Left cardiac atrium (tissue), 4 donors: ENCODE data around the gene SLC4A7. TPM values are rescaled to one million over a fixed set of nuclear protein-coding genes. Genes with fewer than 3 reads are reported as not detected.
"Not testable (repeated sequence)": the region's sequence is repeated elsewhere in the genome, so short reads cannot be mapped to it uniquely, and the experiment has no call there.

Experiments
- ATAC-seq, 2 donors: fragments of 200-7000 bp; cut with Tn5 transposase; one replicate each; pipeline ENCODE4 v1.9.1; 2020; ENCODE audit warnings: mild to moderate bottlenecking in 2 of 2, moderate library complexity in 2 of 2
- DNase-seq: peaks from one replicate; pipeline ENCODE4 v3.0.0-alpha.2; 2020
- intact Hi-C, 2 donors: fragments of 100-400 bp; cut with DNase I; formaldehyde crosslinking; loops; one replicate each; pipeline versions ENCODE4 v1.14.1 to v1.15.1; 2022 to 2023
- total RNA-seq, 2 donors: library from RNA; stranded (reverse); fragmentation: NEBNext Ultra II Directional; extraction: Animal tissue kit (Norgen Biotek cat#: 25700); gene quantifications; one replicate each; pipeline ENCODE4 v1.2.1, GENCODE V29; 2021
- donor health status: DM: no; HTN: yes; CAD: no.
- donor health status: DM: no; HTN: yes; CAD: no; lungs with severe emphysema.
- donor health status: DM: yes; HTN: yes; CAD: no.
- donor health status: Dilated cardiomyopathy.

Gene SLC4A7
- total RNA-seq, 2 donors from 2014 or later = 17.1 to 23.7 TPM

- intact Hi-C loops = no loop called here
- no peak for ATAC-seq
Observed at GRCh38 chr3:27451842-27452241, 32.3 kb downstream of the SLC4A7 start.

GRCh38 chr3:27451251-27451650, 32.9 kb downstream of the SLC4A7 start:
- ATAC-seq = no peak
- no peak for DNase-seq
- intact Hi-C loops = no loop called here

More at GRCh38 chr3:27451842-27452241, 32.3 kb downstream of the SLC4A7 start:
- DNase-seq = no peak

GRCh38 chr3:27449530-27450150, 34.5 kb downstream of the SLC4A7 start:
- no peak for ATAC-seq
- DNase-seq = no peak
- intact Hi-C loops = no loop called here

- intact Hi-C loops, ATAC-seq, DNase-seq: not testable (repeated sequence)
Observed at GRCh38 chr3:27442995-27443394, 41.2 kb downstream of the SLC4A7 start.

DNA sequence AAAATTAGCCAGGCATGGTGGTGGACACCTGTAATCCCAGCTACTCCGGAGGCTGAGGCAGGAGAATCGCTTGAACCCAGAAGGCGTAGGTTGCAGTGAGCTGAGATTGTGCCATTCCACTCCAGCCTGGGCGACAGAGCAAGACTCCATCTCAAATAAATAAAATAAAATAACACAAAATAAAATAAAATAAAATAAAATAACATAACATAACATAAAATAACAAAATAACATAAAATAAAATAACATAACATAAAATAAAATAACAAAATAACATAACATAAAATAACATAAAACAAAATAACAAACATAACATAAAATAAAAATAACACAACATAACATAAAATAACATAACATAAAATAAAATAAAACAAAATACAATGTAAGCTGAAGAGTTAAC, 45.8 kb downstream of the SLC4A7 start:
- DNase-seq, intact Hi-C loops, ATAC-seq: not testable (repeated sequence)

DNA sequence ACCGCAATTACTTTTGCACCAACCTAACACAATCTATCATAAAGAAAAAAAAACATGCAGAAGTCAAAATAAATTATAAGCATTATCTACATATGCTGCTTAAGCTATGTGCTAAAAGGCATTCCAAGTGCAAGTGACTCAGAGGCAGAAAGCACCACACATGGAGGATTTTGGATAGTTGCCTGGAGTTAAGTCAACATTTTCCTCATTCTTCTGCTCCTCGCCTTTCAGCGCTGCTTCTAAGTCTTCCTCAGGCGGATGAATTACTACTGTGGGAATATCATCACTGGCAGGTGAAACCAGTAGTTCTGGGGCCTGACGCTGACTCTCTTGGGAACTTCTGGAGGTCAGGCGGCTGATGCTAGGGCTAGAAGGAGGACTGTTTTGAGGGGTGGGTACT, 53.1 kb downstream of the SLC4A7 start:
- ATAC-seq (peak; percentile 57 to 93), DNase-seq (no peak)
- intact Hi-C loops = no loop called here

- intact Hi-C loops = no loop called here
- DNase-seq (no peak), ATAC-seq (no peak)
Observed at GRCh38 chr3:27429909-27430308, 54.3 kb downstream of the SLC4A7 start.

- intact Hi-C loops = no loop called here
- ATAC-seq (no peak), DNase-seq (no peak)
Observed at GRCh38 chr3:27428446-27428845, 55.7 kb downstream of the SLC4A7 start.

GRCh38 chr3:27426926-27427325, 57.3 kb downstream of the SLC4A7 start:
- DNase-seq (no peak), ATAC-seq (no peak)
- intact Hi-C loops = no loop called here

DNA sequence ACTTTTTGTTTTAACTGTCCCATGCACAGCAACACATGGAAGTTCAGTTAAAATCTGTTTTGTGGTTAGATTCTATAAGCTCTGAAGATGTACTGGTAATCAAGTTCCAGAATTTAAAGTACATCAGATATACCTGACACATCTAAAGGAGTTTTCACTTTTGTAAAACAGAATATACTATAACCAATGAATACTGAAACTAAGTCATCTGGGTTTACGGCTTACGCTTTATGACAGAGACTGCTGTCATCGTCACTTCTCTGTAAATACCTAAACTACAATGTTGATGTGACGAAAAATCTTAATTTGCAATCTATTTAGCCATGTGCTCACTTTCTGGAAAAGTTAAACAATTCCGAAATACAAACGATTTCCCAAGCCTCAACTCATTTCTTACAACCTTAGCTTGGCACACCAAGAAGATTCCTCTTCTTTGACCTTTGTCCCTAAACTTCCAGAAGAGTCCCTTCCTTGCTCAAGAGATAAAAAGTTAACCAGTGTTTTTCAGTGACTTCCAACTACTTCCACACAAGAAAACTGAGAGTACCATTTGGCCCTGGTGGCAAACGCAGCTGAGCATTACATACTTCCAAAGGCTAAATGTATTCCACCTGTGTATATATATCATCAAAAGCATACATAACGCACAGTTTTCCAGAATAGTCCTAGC, 58.2 kb downstream of the SLC4A7 start:
- DNase-seq (no peak), ATAC-seq (no peak)
- intact Hi-C loops = no loop called here

DNA sequence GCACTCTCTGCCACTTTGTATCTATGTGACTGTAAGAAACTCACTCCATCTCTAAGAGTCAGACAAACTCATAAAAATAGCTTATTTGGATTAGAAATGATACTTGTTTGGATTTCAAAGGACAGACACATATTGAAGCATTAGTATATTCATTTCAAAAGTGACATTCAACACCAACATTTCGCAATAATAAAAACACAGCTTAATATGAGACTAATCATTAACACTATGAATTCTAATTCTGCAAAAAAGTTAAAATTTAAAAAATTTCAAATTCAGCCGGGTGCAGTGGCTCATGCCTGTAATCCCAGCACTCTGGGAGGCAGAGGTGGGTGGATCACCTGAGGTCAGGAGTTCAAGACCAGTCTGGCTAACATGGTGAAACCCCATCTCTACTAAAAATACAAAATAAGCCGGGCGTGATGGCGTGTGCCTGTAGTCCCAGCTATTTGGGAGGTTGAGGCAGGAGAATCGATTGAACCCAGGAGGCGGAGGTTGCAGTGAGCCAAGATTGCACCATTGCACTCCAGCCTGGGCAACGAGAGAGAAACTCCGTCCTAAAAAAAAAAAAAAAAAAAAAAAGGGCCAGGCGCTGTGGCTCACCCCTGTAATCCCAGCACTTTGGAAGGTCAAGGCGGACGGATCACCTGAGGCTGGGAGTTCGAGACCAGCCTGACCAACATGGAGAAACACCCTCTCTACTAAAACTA, 59.2 kb downstream of the SLC4A7 start:
- intact Hi-C loops, ATAC-seq, DNase-seq: not testable (repeated sequence)

DNA sequence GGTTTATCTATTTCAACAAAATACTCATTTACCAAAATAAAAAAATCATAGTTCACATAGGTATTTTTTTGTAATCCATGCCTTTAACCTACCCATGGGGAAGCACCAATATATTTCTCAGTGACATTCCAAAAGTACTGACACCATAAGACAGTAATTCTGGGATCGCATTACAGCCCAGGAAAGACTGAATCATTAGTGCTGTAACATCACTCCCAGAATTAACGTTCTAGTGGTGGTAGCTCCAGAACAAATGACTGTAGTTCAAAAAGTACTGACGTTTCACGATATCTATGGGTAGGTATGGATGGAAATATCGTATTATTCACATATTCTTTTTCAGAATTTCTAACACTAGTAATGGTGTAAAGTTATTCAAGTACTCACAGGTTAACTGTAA, 60.7 kb downstream of the SLC4A7 start:
- intact Hi-C loops = no loop called here
- DNase-seq (no peak), ATAC-seq (no peak)

DNA sequence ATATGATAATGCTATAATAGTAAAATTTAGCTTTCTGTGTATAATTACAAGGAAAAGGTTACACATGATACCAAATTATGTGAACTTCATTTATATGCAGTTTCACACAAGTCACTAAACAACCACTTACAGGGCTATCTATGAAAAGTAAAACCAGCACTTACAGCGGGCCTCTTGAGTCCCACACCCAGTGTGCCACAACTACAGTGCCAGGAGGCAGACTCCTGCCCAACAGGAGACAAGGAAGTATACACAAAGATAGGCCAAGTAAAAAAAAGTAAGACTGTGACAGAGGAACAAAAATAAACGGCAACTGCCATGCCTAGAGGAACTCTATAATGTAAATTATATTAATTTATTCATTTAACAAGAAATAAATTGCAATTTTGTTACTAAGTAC, 61.6 kb downstream of the SLC4A7 start:
- intact Hi-C loops = no loop called here
- DNase-seq (no peak), ATAC-seq (no peak)

DNA sequence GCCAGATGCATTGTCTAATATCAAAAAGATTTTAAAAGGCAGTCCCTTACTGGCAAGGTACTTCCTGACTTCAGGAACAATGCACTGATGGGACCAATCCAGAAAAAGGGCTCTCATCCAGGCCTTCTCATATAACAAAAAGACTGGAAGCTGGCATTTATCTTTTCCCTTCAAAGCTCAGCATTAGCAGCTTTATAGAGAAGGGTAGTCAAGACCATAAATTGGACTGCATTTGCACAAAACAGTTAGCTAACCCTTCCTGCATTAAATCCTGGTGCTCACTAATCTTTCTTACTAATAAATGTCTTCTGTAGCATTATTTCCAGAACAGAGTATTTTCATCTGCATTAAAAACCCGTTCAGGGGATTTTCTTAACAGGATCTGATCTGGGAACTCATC, 69.0 kb downstream of the SLC4A7 start:
- ATAC-seq = no peak
- no peak for DNase-seq
- intact Hi-C loops = no loop called here

DNA sequence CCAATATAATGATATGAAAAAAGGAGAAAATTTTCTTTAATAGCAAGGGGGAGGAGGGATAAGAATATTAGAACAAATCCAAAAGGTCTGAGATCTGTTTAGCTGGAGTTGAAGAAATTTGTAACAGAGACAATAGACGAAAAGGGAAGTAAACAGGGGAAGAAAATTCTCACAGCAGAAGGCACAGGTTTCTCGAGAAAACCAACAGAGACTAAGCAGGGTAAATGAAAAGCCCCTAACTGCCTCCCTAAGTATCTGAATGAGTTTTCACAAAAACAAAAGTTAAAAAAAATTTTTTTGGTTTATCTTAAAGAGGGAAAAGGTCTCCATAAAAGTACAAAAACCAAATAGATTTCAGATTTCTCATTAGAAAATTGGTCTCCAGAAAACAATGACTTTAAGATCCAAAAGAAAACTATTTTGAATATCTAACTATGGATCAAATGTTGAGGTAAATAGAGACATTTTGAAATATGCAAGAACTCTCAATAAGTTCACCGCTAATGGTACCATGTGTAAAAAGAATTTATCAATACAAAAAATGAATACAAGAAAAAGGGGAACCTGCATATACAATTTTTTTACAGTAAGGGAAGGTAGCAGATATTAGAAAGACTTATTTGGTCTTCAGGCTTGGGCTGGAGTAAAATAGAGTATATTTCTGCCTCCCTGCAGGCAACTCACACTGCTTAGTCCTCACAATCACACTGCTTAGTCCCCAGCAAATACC, 91.1 kb downstream of the SLC4A7 start:
- intact Hi-C loops = no loop called here
- ATAC-seq = no peak
- no peak for DNase-seq

GRCh38 chr3:27392414-27392813, 91.8 kb downstream of the SLC4A7 start:
- intact Hi-C loops, DNase-seq, ATAC-seq: not testable (repeated sequence)

DNA sequence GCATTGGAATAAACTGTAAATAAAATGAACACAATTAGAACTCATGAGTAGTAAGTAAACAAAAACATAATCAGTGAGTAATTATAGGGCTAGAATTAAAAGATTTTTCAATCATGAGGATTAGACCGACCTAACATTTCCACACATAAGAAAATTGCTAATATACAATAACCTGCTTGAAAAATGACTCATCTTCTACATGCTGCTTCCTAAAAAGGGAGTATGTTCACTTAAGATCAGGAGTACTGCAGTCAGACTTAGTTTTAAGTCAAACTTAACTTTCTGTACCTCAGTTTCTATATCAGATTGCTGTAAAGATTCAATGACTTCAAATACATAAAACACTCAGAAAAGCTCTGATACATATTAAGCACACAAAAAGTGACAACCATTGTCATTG, 92.4 kb downstream of the SLC4A7 start:
- no peak for ATAC-seq
- intact Hi-C loops = no loop called here
- no peak for DNase-seq

GRCh38 chr3:27387625-27388024, 96.6 kb downstream of the SLC4A7 start:
- ATAC-seq (no peak), DNase-seq (no peak)
- intact Hi-C loops = no loop called here

GRCh38 chr3:27385504-27385903, 98.7 kb downstream of the SLC4A7 start:
- intact Hi-C loops = no loop called here
- no peak for DNase-seq
- ATAC-seq = no peak

GRCh38 chr3:27384191-27384590, 100.0 kb downstream of the SLC4A7 start:
- DNase-seq (no peak), ATAC-seq (no peak)
- intact Hi-C loops = no loop called here
